HG03060 (cell line): ENCODE results near the gene DYNAP.

Experiments
- ATAC-seq: cut with Tn5 transposase; IDR thresholded peaks from one replicate; pipeline ENCODE4 v1.9.1; 2021; ENCODE audit warnings: low read depth, moderate number of reproducible peaks; ENCODE audit not compliant: unreplicated experiment

Gene DYNAP

DNA sequence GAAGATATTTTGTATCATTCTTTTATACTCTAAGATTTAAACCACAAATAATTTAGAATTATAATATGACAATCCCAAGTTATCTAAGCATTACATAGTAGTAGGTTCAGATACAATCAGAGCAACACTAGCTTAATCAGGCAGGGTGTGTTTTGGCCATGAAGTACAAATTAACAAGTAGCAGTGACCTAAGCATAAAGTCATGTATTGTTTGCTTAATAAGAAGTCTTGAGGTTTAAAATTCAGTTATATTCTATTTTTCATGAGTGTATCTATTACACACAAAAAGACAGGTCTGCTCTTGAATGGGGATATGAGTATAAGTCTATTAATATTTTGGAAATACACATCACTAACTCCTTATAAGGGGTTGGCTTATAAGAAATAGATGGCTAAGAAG is 39.9 kb downstream of the DYNAP start:
- no peak for ATAC-seq

DNA sequence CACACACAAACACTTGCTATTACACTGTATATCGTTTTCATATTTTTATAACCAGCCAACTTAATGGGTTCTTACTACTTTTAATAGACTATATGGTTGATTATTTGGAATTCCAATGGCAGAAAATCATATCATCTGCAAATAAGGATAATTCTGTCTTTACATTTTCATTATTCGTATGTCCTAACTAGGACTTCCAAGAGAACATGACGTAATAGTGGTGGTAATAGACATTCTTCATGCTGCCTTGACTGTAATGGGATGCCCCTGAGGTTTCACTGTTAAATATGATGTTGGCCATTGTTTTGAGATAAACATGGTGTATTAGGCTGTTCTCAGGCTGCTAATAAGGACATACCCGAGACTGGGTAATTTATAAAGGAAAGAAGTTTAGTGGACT is 45.2 kb downstream of the DYNAP start:
- no peak for ATAC-seq

DNA sequence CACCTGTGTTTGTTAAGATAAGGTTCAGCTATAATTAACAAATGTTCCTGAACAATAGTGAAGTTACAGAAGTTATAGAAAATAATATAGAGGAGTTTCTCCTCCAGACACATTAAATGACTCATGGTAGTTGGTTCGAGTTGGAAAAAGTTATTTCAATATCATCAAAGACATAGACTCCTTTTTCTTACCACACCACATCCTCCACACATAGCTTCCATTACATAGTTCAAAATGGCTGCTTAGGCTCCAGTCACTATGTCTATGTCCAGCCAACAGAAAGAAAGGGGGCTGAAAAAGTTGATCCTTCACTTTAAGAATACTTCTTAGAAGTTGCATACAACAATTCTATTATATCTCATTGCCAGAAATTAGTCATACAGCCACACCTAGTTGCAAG is 50.7 kb downstream of the DYNAP start:
- ATAC-seq, result no peak

DNA sequence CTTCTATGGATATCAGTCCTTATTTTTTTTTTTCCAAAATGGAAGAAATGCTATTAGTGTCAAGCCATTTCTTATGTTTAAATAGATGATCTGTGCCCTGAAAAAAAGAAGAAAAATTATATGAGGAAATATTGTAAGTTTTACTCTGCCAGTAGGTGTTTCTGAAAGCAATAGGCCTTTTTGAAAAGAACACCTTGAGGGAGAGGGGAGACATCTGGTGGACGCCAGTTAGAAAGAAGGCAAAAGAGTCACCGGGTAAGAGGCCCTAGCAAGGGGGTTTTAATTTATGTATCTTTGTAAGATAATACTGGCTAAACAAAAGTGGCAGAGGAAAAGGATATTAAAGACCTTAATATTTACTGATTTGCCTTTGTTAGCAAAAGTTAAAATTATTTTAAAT is 56.1 kb downstream of the DYNAP start:
- ATAC-seq, result no peak
